Activated T-cell treated with anti-CD3 and anti-CD28 coated beads, Interleukin-2, amount 50 U/mL, for 48 hours (primary cell): Measurements from ENCODE around the gene GNE.
A peak's percentile ranks its signal among the peaks of the same experiment; 100 is the strongest.
"Not testable (repeated sequence)": the region's sequence is repeated elsewhere in the genome, so short reads cannot be mapped to it uniquely, and the experiment has no call there.

ENCODE experiments used
- DNase-seq, 2 experiments: peaks; one replicate each; pipeline ENCODE4 v3.0.0-alpha.2; 2020

GNE gene

GRCh38 chr9:36258208-36258995, at the start of gene GNE:
Gene GNE (minus strand): TSS chr9:36258448. CDS start chr9:36249355, 9,093 bp downstream.
- DNase-seq, result peak; percentile 99

GRCh38 chr9:36306471-36307306, 48.4 kb upstream of the GNE start:
- DNase-seq, result no peak

- not testable (repeated sequence) for DNase-seq
These were observed 46.1 kb upstream of the GNE start for GRCh38 chr9:36304366-36304765.

- no peak for DNase-seq
These were observed 43.0 kb upstream of the GNE start for GRCh38 chr9:36301227-36301626.

- no peak for DNase-seq
These were observed 40.3 kb upstream of the GNE start for GRCh38 chr9:36298566-36298965.

- DNase-seq, result no peak
These were observed 39.5 kb upstream of the GNE start for GRCh38 chr9:36297798-36298197.

- DNase-seq, result not testable (repeated sequence)
These were observed 36.7 kb upstream of the GNE start for GRCh38 chr9:36294996-36295395.

GRCh38 chr9:36293918-36294317, 35.7 kb upstream of the GNE start:
- DNase-seq, result no peak

- DNase-seq, result no peak
These were observed 34.9 kb upstream of the GNE start for GRCh38 chr9:36293171-36293570.

GRCh38 chr9:36292641-36293040, 34.4 kb upstream of the GNE start:
- DNase-seq, result no peak

GRCh38 chr9:36290996-36291395, 32.7 kb upstream of the GNE start:
- DNase-seq, result no peak

- DNase-seq, result no peak
These were observed 31.7 kb upstream of the GNE start for GRCh38 chr9:36289836-36290435.

GRCh38 chr9:36288070-36288469, 29.8 kb upstream of the GNE start:
- no peak for DNase-seq

GRCh38 chr9:36286388-36286787, 28.1 kb upstream of the GNE start:
- DNase-seq, result no peak

- no peak for DNase-seq
These were observed 26.0 kb upstream of the GNE start for GRCh38 chr9:36284226-36284625.

- DNase-seq, result no peak
These were observed 24.0 kb upstream of the GNE start for GRCh38 chr9:36282275-36282674.

GRCh38 chr9:36280989-36281388, 22.7 kb upstream of the GNE start:
- DNase-seq, result no peak

GRCh38 chr9:36278243-36278642, 20.0 kb upstream of the GNE start:
- DNase-seq, result no peak

- no peak for DNase-seq
These were observed 18.5 kb upstream of the GNE start for GRCh38 chr9:36276781-36277181.

- DNase-seq, result no peak
These were observed 18.0 kb upstream of the GNE start for GRCh38 chr9:36276254-36276653.

- DNase-seq, result no peak
These were observed 16.8 kb upstream of the GNE start for GRCh38 chr9:36275060-36275459.

GRCh38 chr9:36273354-36273753, 15.1 kb upstream of the GNE start:
- not testable (repeated sequence) for DNase-seq

GRCh38 chr9:36268007-36268427, 9.8 kb upstream of the GNE start:
- no peak for DNase-seq

- no peak for DNase-seq
These were observed 6.6 kb upstream of the GNE start for GRCh38 chr9:36264896-36265295.
